NCI-H2029 treated with DMSO at 0.1 percent for 48 hours (cell line): ENCODE measurements around the gene NAALADL2.
"Not testable (repeated sequence)": the region's sequence is repeated elsewhere in the genome, so short reads cannot be mapped to it uniquely, and the experiment has no call there.

Experiments
- DNase-seq: peaks from one replicate; lab custom pipeline; 2025; lab: John Stamatoyannopoulos, UW

Gene NAALADL2

DNA sequence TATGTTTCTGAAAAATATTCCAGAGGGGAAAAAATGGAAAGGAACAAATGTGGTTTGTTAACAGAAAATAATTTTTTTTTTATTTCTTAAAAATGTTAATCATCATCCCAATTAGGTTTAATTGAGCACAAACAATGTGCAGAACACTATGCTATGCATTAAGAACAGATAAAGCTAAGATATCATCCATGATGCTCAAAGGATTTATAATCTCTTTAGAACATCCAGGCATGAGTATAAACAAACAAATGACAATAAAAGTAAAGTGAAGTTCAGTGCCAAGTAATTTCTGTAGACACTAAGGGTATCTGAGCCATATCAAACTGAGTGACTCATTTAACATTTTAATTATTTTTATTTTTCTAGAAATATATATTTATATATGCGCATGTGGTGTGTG is 732.2 kb downstream of the NAALADL2 start:
- DNase-seq: no peak

DNA sequence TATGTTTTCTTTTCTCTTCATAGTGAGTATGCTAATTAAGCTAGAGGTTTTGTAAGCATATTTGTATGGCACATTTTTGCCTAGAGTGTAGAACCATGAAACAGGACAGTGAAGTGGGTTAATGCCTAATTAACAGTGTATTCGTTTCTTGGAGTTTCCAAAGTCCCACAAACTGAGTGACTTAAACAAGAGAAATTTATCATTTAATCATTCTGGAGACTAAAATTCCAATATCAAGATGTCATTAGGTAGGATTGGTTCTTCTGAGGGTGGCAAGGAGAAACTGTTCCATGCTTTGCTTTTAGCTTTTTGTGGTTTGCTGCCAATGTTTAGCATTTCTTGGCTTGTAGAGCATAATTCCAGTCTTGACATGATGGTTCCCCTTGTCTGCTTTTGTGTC is 734.2 kb downstream of the NAALADL2 start:
- DNase-seq: no peak

DNA sequence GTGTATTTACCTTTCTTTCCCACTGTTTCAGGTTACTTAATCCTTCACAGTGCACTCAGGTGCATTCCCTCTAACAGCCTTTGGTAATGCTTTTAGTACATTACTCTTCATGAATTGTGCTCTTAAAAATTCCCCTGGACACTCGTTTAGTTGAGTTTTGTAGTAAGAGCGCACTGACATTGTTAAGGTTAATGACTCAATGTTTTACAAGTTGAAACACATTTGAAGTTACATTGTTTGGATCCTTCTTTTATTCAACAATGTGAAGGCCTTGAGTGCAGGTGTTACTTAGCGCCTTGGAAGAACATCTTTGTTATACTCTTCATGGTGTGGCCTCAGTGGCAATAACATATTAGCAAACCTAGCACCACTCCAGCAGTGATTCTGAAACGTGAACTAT is 739.6 kb downstream of the NAALADL2 start:
- no peak for DNase-seq

DNA sequence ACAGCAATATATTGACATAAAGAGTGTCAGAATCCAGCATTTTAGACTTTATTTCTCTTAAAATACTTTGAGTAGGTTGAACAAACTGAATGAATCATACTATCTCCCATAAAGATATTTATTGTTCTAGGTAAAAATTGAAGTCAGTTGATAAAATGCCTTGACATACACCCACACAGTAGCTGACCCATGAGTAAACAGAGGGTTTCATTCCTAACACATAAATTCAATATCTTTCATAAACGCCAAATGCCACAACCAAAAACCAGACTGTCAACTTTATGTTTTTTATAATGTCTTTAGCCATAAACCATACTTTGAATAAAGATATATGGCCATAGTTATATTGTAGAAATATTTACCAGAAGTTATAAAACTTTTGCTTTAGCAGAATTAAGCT is 742.4 kb downstream of the NAALADL2 start:
- DNase-seq: no peak

DNA sequence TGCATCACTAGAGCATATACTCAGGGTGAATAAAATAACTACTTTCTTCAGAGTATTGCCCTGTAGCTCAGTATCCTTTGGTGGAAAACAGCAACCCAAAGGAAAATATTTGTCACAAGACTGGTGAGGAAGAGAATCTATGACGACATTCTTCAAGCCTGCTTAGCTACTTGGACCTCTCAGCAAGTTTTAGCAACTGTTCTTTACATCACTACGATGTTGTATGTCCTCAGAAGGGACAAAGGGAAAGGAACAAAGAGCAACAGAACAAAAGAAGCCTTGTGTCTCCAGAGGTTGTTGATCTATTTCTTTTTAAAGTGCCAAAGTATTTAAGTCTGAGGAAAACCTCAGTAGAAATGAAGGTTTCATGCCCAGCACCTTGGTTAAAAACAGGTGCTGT is 746.7 kb downstream of the NAALADL2 start:
- no peak for DNase-seq

DNA sequence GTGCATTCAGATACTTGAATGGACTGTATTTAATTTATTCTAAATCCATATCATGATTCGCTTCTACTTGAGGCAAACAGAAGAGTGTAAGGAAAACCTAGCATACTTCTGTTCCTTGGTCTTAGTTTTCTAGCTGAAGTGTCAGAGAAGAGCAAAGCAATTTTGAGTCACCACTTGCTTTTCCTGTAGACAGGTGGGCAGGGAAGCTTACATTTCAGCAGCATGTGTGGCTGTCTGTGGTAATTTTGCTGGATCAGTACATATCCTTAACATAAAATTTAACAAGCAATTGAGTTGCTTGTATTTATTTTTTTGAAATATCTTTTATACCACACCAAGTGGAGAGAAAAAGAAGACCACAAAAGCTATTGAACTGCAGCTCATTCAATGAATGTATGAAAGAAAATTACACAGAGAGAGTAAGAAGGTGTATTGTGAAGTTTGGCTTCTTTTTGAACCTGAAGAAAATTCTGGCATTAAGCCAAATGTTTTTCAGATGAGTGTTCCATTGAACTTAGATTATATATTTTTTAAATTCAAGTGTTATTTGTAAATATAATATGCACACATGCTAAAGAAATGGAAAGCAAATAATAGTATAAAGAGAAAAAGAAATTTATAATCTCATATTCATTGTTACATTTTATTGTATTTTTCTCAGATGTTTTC is 747.6 kb downstream of the NAALADL2 start:
- no peak for DNase-seq

DNA sequence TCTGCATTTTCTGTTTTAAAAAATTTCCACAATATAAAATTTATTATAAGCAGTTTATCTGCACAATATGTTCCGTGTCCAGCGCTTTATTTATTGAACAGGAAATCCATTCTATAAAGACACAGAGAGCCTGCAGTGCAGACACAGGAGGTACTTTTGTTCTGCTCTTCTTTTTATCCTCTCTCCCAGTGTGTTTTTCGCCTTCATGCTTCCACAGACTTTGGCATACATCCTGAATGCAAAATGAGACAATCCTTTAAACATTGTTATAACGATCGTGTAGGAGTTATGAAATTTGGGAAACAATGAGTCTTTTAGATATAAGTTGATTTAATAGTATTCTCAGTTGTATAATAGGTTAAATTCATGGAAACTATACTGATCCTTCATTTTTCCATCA is 749.2 kb downstream of the NAALADL2 start:
- DNase-seq: no peak

DNA sequence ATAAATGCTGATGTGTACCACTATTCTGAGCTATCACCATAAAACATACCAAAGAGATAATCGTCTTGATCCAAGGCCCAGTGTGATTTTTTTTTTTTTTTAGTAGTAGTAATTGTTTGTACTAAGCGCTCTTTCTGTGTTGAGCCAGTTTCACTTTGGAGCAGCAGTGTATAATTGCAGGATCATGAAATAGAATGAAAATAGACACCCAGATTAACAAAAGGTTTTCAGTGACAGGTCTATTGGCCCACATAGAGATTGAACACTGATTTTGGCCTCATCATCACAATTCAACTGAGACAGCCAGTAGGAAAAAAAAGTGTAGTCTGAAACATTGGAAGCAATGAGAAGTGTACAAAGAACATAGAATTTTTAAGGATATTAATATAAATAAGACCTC is 749.8 kb downstream of the NAALADL2 start:
- peak; percentile 61 for DNase-seq

DNA sequence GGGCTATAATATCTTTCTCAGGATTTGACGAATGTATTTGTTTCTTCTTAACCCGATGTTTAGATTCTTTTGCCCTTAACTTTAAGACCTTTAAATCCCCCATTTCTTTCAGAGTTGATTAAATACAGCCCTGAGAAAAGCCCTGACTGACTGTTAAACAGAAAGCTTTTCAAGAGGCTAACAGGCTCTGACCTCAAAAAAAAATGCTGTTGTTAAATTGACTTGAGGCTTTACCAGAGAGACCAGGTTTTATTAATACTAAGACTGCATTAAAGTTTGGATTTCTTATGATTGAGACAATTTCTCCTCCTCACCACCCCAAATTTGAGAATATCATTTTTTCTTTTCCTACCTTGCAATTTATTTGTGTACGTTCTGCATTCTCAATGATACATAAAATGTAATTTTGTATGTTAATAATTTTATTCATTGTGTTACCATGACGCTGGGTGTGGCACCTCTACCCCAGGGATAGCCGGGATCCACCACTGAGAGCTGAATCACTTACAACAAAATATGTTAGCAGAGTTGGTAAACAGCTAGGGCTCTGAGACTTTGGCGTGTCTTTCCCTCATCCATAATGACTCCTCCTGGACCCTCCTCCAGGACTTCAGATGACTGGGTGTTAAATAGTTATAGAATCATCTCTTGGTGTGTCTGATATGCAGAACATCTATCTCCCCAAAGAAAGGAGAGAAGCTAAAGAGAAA is 753.5 kb downstream of the NAALADL2 start:
- no peak for DNase-seq

DNA sequence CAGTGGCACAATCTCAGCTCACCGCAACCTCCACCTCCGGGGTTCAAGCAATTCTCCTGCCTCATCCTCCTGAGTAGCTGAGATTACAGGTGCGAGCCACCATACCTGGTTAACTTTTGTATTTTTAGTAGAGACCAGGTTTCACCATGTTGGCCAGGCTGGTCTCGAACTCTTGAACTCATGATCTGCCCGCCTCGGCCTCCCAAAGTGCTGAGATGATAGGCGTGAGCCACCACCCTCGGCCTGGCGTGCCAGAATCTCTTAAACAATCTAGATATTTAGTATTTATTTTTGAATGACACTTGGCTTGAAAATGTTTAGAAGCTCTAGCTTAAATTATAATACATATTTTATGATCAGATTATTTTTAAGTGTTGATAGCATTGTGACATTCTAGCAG is 755.0 kb downstream of the NAALADL2 start:
- not testable (repeated sequence) for DNase-seq

DNA sequence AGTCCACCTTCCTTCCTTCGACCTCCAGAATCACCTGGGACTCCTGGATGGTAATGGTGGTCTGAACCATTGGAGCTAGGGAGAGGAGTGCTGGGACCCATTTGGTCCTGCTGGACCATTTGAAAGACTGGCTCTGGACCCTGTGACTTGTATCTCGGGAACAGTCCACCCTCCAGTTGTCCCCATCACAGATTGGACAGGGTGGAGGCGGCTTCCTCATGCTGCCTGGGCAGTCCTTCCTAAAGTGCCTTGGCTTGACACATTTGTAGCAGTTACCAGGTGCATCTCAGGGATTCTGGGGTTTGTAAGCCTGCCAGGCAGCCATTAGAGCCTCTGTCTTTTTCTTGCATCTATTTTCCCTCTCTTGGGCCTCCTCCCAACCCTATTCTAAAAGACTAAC is 758.1 kb downstream of the NAALADL2 start:
- no peak for DNase-seq

DNA sequence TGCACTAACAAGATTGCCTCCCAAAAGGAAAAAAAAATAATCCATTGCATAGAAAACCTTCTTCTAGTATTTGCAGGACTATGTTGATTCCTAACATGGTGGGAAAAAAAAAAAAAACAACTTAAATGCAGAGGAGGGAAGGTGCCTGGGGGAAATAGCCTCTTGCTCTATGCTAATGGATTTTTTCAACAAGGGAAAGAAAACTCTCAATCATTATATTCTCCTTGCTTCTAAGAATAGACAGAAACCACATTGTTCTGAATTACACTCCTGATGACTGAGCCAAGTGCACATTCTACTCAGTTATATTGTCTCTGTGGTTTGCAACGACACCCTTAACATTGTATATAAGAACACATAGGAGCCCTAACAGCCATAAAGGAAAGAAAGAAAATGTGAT is 760.2 kb downstream of the NAALADL2 start:
- peak; percentile 54 for DNase-seq

DNA sequence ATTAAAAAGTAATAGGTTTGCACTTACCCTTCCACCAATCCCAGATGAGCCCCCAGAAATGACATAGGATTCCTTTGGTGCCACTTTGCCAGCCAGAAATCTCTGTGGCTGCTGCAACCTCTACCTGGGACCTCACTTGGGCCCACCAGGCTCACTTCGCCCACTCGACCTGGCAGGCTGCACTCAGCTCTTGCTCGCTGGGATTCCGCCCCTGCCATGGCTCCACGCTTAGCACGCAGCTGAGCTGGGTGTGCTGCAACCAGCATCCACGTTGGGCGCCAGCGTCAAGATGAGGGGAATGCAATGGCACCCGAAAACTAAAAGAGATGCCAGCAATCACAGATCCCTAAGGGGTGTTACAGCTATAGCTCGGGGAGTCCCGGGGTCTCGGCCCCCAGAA is 761.0 kb downstream of the NAALADL2 start:
- DNase-seq: no peak

DNA sequence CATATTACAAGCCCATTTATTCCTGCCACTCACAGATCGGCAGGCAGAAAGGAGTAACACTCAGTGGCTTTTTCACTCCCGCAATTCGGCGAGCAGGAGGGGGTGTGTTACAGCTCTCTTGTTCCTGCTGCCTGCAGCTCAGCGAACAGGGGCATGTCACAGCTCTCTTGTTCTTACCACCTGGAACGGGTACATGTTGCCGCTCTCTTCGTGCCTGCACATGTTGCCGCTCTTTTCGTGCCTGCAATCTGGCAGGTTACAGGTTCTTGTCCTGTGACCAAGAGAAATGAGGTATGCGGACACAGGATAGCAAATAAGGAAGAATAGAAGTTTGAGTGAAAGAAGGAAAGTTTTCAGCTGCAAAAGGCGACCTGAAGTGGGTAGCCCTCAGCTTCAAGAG is 761.4 kb downstream of the NAALADL2 start:
- no peak for DNase-seq

DNA sequence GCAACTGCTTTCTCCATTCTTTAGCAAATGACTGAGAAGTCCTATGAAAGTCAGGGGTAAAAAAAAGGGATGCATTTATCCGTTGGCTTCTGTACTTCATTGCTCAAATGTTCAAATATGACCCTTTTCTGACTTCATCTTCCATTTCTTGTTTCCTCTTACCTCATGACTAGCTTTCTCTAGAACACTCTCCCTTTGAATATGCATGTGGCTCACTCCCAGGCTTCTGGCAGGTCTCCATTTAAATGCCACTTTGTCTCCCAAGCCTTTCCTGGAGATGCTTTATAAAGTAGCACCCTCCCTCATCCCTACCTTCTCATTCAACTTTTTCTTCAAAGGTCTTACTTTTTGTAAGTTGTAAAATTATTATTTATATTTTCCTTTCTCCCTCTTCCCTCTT is 781.8 kb downstream of the NAALADL2 start:
- DNase-seq: no peak

DNA sequence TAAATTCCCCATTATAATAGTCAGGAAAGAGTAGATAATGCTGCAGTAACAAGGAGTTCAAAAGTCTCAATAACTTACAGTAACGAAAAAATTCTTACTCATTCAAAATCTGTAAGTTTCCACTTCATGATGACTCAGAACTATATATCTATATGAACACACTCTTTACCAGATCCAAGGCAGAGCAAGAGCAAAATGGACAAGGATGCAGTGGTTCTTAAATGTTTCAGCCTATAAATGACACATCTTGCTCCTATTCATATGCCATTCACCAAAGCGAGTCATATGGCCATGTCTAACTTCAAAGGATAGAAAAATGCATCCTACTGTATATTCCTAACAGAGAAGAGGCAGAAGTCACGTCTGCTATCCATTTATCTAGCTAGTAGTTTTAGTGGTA is 787.7 kb downstream of the NAALADL2 start:
- DNase-seq: no peak

DNA sequence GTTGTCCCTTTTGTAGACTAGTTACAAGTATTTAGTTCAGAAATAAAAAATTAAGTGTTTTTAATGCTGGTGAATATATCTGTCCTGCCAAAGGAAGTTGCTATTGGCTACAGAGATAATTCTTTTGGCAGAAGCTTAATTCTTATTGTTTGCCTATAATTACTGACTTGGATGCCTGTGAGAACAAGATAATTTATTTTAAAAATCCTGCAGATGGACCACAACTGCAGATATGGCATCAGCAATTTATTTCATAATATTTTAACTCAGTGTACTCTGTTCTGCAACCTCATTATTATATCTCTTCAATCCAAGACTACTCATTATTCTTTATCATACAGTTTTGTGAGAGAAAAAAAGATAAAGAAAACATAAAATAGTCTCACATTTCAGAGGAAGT is 789.8 kb downstream of the NAALADL2 start:
- no peak for DNase-seq

DNA sequence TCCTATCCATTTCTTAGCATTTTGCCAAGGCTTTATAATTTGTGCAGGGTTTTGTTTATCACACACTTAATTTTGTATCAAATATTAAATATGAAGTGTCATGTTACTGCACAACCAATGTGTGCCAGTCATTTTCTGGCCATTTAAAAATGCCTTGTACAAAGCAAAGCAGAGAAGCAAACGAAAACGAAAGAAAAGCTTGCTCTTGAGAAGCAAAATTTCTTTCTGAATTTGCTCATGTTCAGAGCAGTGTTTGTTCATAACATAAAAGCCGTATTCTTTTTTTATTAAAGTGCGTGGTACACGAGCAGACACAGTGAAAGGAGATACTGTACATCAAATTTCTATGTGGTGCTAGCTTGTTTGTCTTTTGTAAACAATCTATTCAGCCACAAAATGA is 792.6 kb downstream of the NAALADL2 start:
- no peak for DNase-seq

DNA sequence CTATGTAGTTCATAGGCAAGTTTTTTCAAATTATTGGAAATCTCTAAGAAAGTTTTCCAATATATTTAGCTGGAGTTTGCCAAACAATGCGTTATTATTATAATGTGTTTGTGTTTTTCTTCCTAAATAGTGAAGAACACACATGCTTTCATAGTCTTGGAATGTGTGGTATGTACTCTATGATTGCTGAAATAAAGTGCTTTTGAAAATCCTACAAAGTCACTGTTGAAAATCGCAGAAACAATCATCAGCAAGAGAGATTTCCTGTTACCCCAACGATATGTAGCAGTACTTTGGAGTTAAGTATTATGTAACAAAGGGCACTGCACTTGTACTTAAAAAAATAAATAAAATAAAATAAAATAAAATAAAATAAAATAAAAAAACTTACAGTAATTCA is 796.2 kb downstream of the NAALADL2 start:
- no peak for DNase-seq

DNA sequence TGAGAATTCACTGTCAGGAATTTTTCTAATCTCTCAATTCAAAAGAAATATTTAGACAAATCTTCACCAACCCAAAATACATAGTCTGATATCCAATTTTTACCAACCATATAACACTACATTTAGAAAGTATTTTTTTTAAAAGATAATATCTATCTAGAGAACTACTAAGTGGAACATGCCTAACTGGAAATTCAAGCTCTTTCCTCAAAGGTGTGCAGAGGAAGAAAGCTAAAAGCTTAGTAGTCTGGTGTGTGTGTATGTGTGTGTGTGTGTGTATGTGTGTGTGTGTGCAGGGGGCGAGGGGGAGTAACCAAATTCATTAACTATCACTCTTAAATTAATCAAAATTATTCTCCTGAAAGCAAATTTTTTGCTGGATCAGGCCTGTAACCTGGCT is 797.3 kb downstream of the NAALADL2 start:
- DNase-seq: no peak

DNA sequence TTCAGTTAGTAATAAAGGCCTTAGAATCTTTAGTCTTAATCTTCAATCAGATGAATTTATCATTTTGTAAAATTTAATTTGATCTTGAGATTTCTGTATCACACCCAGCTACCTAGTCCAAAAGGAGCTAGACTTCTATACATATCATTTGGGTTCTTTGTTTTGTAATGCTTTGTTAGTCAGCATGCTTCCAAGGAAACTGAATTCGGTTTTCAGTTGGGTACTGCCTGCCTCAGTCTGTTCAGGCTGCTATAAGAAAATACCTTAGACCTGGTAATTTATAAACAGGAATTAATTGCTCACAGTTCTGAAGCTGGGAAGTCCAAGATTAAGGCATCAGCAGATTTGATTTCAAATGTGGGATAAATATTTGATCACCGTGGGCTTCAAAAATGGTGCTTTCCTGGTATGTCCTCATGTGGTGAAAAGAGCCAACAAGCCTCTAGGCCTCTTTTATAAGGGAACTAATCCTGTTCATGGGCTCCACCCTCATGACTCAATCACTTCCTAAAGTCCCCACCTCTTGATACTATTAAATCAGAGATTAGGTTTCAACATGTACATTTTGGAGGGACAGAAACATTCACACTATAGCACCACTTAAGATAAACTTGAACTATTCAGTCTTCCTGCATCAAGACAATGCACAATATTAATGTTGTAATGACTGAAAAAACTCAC is 800.7 kb downstream of the NAALADL2 start:
- DNase-seq: no peak

DNA sequence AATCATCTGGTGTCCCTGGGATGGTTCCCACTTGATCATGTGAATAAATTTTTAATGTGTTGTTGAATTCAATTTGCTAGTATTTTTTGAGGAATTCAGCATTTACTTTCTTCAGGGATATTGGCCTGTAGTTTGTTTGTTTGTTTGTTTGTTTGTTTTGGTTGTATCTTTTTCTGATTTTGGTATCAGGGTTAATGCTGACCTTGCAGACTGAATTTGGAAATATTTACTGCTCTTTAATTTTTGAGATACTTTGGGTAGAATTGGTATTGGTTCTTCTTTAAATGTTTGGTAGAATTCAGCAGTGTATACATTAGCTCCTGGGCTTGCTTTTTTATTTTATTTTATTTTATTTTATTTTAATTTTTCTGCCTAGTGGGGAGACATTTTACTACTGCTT is 803.7 kb downstream of the NAALADL2 start:
- no peak for DNase-seq

DNA sequence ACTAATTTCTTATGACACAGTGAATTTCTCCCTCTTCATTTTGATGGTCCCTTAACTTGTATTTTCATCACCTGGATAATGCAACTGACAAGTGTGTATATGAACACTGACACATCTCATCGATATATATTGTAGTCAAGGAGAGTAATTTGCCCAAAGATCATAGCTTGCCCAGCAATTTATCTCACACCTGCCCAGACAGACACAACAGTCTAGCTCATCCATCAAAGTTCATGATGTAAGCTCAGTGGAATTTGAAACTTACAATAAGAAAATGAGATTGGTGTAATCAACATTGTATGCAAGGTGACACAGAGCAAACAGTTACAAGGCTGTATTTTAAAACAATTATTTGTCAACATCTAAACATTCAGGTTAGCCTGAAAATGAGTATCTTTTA is 805.8 kb downstream of the NAALADL2 start:
- no peak for DNase-seq

DNA sequence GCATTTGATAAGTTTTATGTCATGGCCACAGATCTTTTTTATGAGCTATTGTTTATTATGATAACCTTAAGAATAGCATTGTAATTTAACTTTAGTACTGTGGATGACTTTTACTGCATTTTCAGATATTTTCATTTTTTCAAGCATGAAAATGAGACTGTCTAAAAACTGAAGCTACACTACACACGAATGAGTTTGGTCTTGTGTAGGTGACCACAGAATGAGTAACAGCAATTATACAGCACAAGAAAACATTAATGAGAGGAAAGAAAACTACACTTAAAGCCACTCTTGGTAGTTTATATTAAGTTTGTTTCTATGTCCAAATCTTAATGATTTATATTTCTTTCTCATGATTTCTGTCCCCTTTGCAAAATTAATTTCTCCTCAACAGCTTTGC is 809.2 kb downstream of the NAALADL2 start:
- no peak for DNase-seq
